HG03139 (cell line): Measurements from ENCODE around the gene ACOT6.
A peak's percentile ranks its signal among the peaks of the same experiment; 100 is the strongest.
"Not testable (repeated sequence)": the region's sequence is repeated elsewhere in the genome, so short reads cannot be mapped to it uniquely, and the experiment has no call there.

Experiments used
- ATAC-seq: cut with Tn5 transposase; IDR thresholded peaks from one replicate; pipeline ENCODE4 v1.9.1; 2021; ENCODE audit not compliant: unreplicated experiment

ACOT6 gene

GRCh38 chr14:73644531-73645247 is 32.4 kb downstream of the ACOT6 start, which contains the start of gene DNAL1:
Gene DNAL1 (plus strand): TSS chr14:73644986. CDS start chr14:73645040, 54 bp downstream.
- peak; percentile 95 for ATAC-seq

- ATAC-seq = no peak
These were observed 32.9 kb downstream of the ACOT6 start for GRCh38 chr14:73645248-73645610.

GRCh38 chr14:73651005-73651404 is 38.7 kb downstream of the ACOT6 start:
- no peak for ATAC-seq

GRCh38 chr14:73655851-73656250 is 43.5 kb downstream of the ACOT6 start:
- ATAC-seq = no peak

GRCh38 chr14:73659202-73659601 is 46.9 kb downstream of the ACOT6 start:
- not testable (repeated sequence) for ATAC-seq

GRCh38 chr14:73660511-73660910 is 48.2 kb downstream of the ACOT6 start:
- no peak for ATAC-seq

GRCh38 chr14:73661872-73662271 is 49.6 kb downstream of the ACOT6 start:
- ATAC-seq = no peak

- no peak for ATAC-seq
These were observed 50.2 kb downstream of the ACOT6 start for GRCh38 chr14:73662487-73662943.

GRCh38 chr14:73663548-73664212 is 51.4 kb downstream of the ACOT6 start:
- ATAC-seq = no peak

GRCh38 chr14:73665130-73665529 is 52.8 kb downstream of the ACOT6 start:
- no peak for ATAC-seq

GRCh38 chr14:73666583-73666982 is 54.3 kb downstream of the ACOT6 start:
- no peak for ATAC-seq

- ATAC-seq = no peak
These were observed 55.5 kb downstream of the ACOT6 start for GRCh38 chr14:73667854-73668253.
